ENCODE results near the gene CNKSR3. TPM values are rescaled to one million over a fixed set of nuclear protein-coding genes. Genes with fewer than 3 reads are reported as not detected.

CNKSR3 gene
- total and polyA plus RNA-seq, 2 donors from 2014 or later: 13.8 to 63.1 TPM

DNA sequence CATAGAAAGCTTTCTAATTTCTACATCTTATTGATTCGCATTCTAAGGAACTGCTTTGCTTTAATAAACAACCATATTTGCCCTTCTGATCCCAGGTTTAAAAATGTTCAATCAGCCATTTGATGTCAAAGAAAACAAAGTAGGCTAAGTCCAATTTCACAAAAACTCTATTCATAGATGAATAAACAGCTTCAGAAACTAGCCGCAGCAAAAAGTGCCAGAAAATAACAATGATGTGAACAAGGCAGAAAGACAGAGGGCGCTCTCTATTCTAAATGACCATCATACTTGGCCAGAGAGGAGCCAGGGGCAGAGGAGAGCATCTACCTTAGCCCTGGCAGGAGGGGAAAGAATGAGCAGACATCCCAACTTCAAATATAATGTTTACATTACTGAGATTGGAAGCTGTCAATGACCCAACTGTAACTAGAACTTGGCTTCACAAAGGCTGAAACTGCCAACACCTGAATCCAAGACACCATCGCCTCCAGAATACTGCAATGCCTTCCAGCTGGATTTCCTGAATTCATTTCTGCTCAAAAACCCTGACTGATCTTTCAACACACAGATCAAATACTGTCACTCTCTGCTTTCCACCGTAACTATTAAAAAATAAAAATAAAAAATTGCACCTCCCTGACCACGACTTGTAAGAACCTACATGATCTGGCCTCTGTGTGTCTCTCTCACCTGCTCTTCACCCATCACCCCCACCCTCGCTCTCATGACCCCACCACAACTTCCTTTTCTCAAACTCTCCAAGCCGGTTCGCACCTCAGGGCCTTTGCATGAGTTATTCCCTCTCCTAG is 9.5 kb downstream of the CNKSR3 start:
- peaks cover 0 to under 1% (median 0%) of the 10 kb centered on the region in 3 donors for H3K36me3 ChIP-seq (ENCODE audit: control insufficient read depth in 2 of 3, insufficient read depth in 3 of 3, low read length in 3 of 3)
- intact Hi-C loops (cut with DNase I): no loop called here
- no peak overlapping the region for H3K27ac ChIP-seq (ENCODE audit: low read depth in 2 of 2, low read length in 2 of 2)
- H3K9me3 ChIP-seq (ENCODE audit: control insufficient read depth in 2 of 3, insufficient read depth in 1 of 3, low read length in 3 of 3): no peaks in the 10 kb centered on the region
- DNase-seq: peak in 1 of 5 donors; percentile 58
- no peak for FAIRE-seq
- no peaks in the 10 kb centered on the region for H3K27me3 ChIP-seq (ENCODE audit: control insufficient read depth, insufficient read depth, low read length)
- TF ChIP-seq, protein P1, sequence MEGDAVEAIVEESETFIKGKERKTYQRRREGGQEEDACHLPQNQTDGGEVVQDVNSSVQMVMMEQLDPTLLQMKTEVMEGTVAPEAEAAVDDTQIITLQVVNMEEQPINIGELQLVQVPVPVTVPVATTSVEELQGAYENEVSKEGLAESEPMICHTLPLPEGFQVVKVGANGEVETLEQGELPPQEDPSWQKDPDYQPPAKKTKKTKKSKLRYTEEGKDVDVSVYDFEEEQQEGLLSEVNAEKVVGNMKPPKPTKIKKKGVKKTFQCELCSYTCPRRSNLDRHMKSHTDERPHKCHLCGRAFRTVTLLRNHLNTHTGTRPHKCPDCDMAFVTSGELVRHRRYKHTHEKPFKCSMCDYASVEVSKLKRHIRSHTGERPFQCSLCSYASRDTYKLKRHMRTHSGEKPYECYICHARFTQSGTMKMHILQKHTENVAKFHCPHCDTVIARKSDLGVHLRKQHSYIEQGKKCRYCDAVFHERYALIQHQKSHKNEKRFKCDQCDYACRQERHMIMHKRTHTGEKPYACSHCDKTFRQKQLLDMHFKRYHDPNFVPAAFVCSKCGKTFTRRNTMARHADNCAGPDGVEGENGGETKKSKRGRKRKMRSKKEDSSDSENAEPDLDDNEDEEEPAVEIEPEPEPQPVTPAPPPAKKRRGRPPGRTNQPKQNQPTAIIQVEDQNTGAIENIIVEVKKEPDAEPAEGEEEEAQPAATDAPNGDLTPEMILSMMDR (IDR thresholded peaks at IDR 0.05; ENCODE audit: borderline replicate concordance, extremely low read depth, insufficient read depth): peak; percentile 50
- H3K9ac ChIP-seq (ENCODE audit: low read length in 3 of 3): no peak overlapping the region
- H3K4me3 ChIP-seq (ENCODE audit: low read length in 3 of 3): no peak overlapping the region
- H3K4me1 ChIP-seq (ENCODE audit: control insufficient read depth in 2 of 3, insufficient read depth in 2 of 3, low read depth in 1 of 3, low read length in 3 of 3): peaks cover 0 to 15% (median 4%) of the 10 kb centered on the region in 3 donors

DNA sequence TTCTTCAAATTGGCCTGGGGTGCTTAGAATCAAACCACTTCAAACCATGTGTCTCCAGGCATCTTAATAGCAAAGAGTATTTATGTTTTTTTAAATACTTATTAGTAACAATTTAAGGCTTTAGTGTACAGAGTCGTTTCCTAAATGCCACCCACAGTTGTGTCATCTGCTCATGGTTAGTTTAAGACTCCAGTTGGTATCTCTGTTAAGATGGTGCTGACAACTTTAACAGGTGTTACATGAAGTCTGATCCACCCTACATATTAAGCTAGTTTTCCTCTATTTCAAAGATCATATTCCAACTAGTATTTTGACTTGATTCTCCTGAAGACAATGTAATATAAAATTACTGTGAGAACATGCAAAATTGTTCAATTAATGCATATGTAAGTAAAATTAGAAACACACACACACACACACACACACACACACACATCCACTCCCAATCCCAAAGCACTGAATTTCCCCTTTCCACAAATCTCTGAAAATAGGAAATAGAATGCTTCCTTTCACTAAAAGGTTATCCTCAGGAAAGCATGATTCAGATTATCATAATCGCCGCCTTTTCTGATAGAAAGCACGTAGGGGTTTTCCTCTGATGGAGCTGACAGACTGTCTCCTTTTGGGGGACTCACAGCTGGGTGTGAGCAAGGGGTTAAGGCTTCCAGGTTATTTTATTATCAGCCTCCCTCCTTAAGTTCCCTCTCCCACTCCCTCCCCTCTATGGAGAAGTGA is 10.5 kb downstream of the CNKSR3 start:
- Histone ChIP-seq H3K4me1 (ENCODE audit: control insufficient read depth in 2 of 3, insufficient read depth in 2 of 3, low read depth in 1 of 3, low read length in 3 of 3) (peaks cover 0 to 10% (median 4%) of the 10 kb centered on the region in 3 donors), H3K9ac (ENCODE audit: low read length in 3 of 3) (no peak overlapping the region), H3K27me3 (ENCODE audit: control insufficient read depth, insufficient read depth, low read length) (no peaks in the 10 kb centered on the region), H3K4me3 (ENCODE audit: low read length in 3 of 3) (no peak overlapping the region), H3K9me3 (ENCODE audit: control insufficient read depth in 2 of 3, insufficient read depth in 1 of 3, low read length in 3 of 3) (no peaks in the 10 kb centered on the region), H3K27ac (ENCODE audit: low read depth in 2 of 2, low read length in 2 of 2) (no peak overlapping the region), H3K36me3 (ENCODE audit: control insufficient read depth in 2 of 3, insufficient read depth in 3 of 3, low read length in 3 of 3) (peaks cover 0 to 3% (median 0%) of the 10 kb centered on the region in 3 donors)
- intact Hi-C loops (cut with DNase I): no loop called here
- TF ChIP-seq, protein P1 (IDR thresholded peaks at IDR 0.05; ENCODE audit: borderline replicate concordance, extremely low read depth, insufficient read depth): no peak
- DNase-seq (no peak), FAIRE-seq (no peak)

DNA sequence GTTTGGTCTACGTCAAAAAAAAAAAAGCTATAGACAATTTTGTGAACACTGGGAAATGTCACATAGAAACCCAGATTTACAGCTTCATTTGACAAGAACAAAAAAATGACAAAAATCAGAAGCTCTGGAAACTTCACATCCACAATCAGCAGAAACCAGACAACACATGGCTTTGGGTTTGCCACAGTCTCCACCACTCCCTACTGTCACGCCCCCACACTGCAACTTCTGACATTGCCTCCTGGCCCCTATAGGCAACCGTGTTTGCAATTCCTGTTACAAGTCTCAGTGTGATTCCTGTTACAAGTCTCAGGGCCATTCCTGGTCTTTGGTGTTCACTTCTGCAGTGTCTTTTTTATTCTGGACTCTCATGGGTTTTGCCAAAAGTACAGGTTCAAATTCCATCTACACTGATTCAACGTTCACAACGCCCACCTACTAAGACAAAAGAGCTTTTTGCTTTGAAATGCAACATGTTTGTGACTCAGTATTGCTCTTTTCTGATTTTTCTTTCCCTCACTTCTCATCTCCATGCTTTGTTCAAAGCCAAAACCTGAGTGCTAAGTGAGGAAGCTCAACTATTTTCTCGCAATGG is 12.0 kb downstream of the CNKSR3 start:
- intact Hi-C loops (cut with DNase I): no loop called here
- peaks cover 0 to 3% (median 0%) of the 10 kb centered on the region in 3 donors for H3K36me3 ChIP-seq (ENCODE audit: control insufficient read depth in 2 of 3, insufficient read depth in 3 of 3, low read length in 3 of 3)
- H3K9me3 ChIP-seq (ENCODE audit: control insufficient read depth in 2 of 3, insufficient read depth in 1 of 3, low read length in 3 of 3): no peaks in the 10 kb centered on the region
- H3K4me1 ChIP-seq (ENCODE audit: control insufficient read depth in 2 of 3, insufficient read depth in 2 of 3, low read depth in 1 of 3, low read length in 3 of 3): peaks cover 0 to 3% (median 0%) of the 10 kb centered on the region in 3 donors
- no peak overlapping the region for H3K9ac ChIP-seq (ENCODE audit: low read length in 3 of 3)
- no peak for DNase-seq
- no peak for FAIRE-seq
- TF ChIP-seq, protein P1 (IDR thresholded peaks at IDR 0.05; ENCODE audit: borderline replicate concordance, extremely low read depth, insufficient read depth): no peak
- H3K27me3 ChIP-seq (ENCODE audit: control insufficient read depth, insufficient read depth, low read length): no peaks in the 10 kb centered on the region
- H3K4me3 ChIP-seq (ENCODE audit: low read length in 3 of 3): no peak overlapping the region
- no peak overlapping the region for H3K27ac ChIP-seq (ENCODE audit: low read depth in 2 of 2, low read length in 2 of 2)

Measured in kidney (tissue), 14 donors.